Endometrial microvascular endothelial cells (primary cell): Measurements from ENCODE around the gene ADCYAP1R1. TPM values are rescaled to one million over a fixed set of nuclear protein-coding genes. Genes with fewer than 3 reads are reported as not detected.

ENCODE experiments used
- in situ Hi-C: cut with HindIII; loops from 2 replicates; pipeline ENCODE4 v1.10.0; 2017; ENCODE audit warnings: low sequenced_read_pairs, low pct_unique_long_range_greater_than_20kb; ENCODE audit errors: inconsistent ontology term
- total RNA-seq: library from RNA; depleted of rRNA; stranded (reverse); fragments of >200 nt; gene quantifications from one replicate; pipeline ENCODE4 v1.2.3, GENCODE V29; 2015; ENCODE audit errors: inconsistent ontology term

ADCYAP1R1 gene
- not detected for total RNA-seq

DNA sequence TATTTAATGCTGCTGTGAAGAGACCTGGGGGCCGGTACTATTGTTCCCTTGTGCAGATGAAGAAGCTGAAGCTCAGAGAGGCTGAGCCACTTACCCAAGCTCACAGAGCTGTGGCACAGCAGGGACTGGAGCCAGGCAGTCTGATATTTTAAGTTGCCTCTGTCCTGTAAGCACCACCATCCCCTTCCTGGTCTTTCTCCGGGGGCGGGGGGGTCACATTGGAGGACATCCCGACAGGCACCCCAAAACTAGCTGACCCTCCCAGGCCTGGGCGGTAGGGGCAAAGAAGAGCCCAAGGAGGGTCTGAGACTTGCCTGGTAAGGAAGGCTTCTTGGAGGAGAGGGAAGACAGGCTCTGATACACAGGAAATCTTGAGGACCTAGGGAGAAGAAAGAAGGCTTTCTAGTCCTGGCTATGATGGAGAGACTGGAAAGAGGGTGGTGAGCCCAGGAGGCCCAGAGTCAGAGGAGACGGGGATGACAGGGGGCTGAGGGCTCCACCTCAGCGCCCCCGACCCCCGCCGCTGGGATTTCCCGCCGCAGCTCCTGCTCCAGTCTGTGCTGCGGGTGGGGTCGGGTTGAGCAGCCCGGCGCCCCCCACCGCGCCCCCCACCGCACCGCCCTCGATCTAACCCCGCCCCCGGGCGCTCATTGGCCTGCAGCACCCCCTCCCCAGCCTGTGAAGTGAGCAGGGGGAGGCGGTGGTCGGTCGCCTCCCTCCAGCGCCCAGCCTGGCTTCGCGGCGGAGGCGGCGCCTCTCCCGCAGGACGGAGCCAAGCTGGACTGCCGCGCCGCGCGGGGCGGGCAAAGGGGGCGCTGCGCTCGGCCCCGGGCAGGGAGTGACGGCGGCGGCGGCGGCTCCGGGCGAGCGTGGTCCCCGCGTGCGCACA is at the start of gene ADCYAP1R1:
Gene ADCYAP1R1, plus strand, starts transcription at position 711 of the 889 bp plus-strand sequence. CDS start 10,957 bp downstream, outside the sequence.
- in situ Hi-C loops, result no loop called here

DNA sequence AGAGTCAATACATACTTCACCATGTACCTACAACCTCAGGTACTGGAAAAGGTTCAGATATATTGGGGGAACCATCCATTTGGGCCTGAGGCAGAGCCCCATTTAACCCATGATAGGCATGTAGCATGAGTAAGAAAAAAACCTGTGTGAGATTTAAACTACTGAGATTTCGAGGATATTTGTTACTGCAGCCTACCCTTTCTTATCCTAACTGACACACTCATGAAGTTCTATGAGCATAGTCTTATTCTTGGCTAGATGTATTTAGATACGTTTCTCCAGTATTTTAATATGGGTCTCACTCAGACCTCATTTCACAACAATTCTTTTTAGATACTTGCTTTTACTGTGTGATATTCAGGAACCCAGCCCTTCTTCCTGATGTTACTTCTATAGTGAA is 49.0 kb upstream of the ADCYAP1R1 start:
- in situ Hi-C loops, result no loop called here

DNA sequence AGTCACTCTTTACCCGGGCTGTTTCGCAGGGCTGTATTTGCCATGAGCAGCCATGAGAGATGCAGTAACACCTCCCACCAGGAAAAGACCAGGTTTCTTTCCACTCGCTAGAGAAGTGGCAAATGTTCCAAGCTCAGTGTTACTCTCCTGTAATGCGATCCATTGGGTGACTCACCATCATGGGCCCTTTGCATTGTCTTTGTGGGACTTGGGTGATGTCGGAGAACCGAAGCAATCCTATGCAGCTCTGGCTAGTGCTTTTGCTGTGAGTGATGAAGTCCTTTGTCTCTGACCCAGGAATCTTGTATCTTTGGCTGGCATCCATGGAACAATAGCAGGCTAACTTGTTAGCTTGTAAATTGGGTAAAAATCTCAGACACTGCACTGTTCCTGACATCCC is 48.4 kb upstream of the ADCYAP1R1 start:
- in situ Hi-C loops, result no loop called here

DNA sequence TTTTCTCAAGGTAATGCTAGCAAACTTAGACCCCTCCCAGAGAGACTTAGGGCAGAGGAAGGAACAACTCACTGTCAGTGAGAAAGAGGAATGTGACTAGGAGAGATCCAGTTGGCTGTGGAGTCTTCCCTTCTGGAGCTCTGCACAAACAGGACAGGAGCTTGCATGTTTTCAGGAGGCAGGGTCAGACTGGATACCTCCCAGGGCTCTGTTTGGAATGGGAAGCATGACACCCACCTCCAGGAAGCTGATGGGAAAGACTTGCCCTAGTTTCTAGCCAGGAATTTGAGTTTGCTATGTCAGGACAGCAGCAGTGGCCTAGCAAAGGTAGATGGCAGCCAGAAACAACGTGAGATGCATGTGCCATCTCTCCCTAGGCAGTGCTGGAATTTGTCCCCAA is 47.7 kb upstream of the ADCYAP1R1 start:
- in situ Hi-C loops, result no loop called here

DNA sequence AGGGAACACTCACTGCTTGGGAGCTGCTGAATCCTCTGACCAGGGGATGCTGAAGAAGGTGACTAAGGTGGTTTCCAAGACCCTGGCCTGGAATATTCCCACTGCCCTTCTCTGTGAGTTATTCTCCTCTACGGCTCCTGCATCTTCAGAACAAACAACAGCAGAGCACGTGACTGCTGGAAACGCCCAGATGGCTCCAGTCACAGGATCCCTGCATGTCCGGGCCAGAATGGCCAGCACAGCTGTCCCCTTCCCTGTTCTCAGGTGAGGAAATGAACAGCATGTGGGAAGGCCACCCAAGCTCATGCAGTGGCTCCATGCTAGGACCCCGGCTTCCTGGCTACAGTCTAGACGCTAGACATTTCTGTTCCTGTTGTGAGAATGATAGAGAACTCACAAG is 45.3 kb upstream of the ADCYAP1R1 start:
- in situ Hi-C loops, result no loop called here

DNA sequence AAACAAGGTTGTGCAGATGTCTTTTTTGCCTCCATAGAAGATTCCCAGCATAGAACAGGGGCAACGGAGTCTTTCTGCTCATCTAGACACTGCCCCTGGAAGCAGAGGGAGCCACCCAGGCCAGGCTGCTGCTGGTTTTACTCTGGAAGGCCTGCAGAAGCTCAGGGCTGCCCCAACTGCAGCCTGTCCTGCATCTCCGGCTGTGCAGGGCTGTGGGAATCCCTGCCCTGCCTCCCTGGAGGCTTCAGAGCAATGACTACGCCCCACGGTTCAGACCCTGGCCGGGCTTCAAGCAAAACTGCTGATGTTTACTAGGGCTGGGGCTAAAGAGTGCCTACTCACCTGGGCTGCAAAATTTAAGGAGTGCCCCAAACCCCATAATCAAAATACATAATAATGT is 44.5 kb upstream of the ADCYAP1R1 start:
- in situ Hi-C loops, result no loop called here

DNA sequence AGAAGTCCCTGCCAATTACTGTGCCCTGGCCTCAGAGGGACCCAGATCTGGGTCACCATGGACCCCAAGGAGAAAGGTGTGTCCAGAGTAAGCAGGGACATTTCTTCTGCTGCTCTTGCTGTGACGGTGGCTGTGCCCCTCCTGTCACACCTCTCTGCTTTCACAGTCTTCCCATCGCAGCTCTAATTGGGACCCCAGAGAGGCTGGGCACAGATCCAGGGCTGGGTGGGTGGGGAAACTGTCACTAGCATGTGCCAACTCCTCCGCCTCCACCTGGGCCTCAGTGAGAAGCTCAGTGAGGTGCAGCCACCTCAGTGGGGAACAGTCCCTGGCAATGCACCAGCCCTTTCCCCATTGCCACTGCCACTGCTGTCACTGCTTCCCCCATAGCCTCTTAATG is 37.3 kb upstream of the ADCYAP1R1 start:
- in situ Hi-C loops, result no loop called here

DNA sequence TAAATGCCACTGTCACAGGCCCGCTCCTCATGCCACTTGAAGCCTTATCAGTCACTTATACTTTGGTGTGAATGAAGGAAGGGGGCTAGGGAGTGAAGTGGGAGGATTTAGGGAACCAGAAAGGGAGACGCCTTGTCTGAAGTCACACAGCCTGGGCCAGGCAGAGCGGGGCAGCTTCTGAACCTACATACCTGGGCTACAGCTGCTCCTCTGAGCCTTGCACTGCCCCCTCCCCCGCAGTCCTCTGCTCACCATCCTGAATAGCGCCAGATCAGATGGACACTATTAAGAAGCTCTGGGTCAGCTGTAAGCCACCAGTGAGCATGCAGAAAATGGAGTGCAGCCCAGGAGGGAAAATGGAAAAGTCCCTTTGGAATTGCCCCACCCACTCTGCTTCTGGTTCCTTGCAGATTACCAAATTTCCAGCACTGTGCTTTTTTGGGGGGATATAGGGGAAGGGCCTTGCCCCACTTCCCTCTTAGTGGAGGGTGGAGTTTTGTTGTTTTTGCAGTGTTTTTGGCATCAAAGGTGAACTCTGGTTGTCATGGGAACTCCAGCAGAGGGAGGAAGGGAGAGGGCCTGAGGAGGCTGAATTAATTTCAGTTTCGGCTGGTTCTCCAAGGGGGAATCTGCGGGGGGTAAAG is 35.0 kb upstream of the ADCYAP1R1 start:
- in situ Hi-C loops, result no loop called here

DNA sequence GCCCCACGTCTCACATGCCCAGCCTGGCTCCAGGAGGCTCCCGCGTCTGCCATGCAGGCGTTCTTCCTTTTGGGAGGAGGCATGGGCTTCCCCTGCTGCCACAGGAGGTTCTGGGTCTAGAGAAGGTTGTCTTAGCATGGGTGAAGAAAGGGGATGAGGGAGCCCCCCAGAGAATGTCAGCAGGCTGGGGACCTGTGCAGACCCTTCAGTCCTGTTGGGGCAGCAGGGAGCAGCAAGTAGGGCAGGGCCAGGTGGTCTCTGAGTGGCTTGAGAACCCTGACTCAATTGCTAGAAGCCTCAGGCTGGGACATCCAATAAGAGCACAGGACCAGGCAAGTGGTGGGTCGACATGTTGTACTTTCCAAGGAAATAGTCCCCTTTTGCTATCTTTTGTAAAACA is 34.4 kb upstream of the ADCYAP1R1 start:
- in situ Hi-C loops, result no loop called here

DNA sequence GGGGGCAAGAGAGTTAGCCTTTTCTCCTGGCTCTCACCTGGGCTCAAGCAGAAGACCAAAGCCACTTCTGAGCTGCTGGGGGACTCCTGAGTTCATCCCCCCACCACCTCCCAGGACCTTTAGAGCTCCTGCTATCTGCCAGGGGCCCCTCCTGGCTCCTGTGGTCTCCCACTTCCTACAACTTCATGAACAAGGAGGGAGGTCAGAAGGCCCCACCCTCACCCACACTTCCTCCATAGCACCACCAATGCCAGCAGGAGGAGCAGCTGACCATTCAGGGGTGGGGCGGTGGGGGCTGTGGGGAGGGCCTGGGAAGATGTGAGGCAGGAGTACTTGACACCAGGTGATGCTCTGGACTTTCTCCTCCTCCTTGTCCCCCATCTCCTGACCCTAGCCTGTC is 32.6 kb upstream of the ADCYAP1R1 start:
- in situ Hi-C loops, result no loop called here

DNA sequence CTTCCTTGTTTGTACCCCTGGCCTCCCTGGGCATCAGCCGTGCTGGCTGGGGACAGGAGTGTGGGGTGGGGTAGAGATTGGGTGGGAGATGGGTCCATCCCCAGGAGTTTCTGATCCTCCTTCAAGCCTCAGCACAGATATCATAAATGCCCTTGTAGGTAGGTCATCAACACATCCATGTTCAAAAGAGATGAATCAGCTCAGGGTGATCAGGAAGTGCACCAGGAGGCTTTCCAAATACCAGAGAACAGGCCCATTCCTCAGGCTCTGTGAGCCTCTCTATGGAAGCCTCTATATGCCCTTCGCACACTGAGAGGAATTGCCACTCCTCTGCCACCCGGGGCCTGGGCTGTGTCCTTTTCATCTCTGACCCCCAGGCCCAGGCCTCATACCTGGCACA is 31.9 kb upstream of the ADCYAP1R1 start:
- in situ Hi-C loops, result no loop called here

DNA sequence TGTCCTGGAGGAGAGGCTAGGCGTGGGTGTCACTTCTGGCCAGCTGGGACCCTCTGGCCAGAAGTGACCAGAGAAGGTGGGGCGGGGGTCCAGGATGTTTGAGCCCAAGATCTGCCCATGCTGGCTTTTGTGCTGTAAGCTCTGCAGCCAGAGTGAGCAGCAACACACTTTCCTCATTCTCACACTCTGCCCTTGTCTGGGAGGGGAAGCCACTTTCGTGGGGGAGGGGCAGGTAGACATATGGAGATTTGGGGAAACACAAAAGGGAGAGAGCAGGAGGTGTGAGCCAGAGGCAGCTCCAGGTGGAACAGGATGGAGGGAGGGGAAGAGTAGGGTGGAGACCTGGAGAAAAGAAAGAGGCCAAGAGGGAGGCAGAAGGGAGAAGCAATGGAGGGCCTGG is 31.5 kb upstream of the ADCYAP1R1 start:
- in situ Hi-C loops, result no loop called here

DNA sequence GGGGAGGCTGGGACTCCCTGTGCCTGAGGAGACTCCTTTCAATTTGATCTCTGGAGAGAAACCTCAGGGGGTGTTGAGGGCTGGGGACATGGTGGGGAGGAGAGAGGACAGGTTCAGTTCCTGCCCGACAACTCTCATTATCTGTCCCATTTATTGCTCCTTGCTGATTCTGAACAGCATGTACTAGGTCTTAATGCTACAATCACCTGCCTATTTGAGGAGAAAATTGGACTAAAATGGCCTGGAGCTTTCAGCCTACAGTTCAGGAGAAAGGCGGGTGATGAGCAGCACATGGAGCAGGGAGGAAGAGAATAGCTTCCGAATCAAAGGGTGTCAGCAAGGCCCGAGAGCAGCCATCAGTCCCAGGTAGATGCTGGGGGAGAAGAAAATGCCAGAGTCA is 30.0 kb upstream of the ADCYAP1R1 start:
- in situ Hi-C loops, result no loop called here

DNA sequence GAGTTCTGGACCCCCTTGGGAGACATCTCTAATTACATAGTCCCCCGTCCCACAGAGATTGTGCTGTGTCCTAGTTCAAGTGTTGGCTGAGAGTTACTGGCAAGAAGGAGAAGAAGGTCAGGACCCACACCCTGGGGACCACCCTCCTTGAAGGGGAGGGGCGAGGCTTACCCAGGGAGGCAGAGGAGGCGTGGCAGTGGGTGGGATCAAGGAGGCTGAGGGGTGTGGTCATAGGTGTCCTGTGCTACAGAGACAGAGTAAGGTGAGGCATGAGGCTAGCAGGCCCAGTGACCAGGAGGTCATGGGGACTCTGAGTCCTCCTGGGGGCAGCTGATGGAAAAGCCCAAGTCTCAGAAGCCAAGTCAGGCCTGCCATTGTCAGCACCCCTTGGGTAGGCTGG is 29.4 kb upstream of the ADCYAP1R1 start:
- in situ Hi-C loops, result no loop called here

DNA sequence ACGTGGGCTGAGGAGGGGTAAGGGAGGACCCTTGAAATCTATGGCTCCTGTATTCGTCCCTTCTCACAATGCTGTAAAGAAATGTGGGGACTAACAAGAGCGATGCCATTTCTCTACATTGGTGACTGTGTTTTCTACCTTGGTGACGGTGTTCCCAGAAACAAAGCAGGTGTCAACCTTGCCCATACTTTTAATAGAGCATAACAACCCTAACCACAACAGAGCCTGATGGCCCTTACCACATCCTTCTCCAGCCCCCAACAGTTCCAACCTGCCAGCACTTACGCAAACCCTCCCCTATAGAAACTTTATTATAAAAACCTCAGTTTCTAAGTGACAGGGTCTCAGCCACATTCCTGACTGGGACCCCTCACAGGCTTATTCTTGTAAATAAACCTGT is 28.2 kb upstream of the ADCYAP1R1 start:
- in situ Hi-C loops, result no loop called here

DNA sequence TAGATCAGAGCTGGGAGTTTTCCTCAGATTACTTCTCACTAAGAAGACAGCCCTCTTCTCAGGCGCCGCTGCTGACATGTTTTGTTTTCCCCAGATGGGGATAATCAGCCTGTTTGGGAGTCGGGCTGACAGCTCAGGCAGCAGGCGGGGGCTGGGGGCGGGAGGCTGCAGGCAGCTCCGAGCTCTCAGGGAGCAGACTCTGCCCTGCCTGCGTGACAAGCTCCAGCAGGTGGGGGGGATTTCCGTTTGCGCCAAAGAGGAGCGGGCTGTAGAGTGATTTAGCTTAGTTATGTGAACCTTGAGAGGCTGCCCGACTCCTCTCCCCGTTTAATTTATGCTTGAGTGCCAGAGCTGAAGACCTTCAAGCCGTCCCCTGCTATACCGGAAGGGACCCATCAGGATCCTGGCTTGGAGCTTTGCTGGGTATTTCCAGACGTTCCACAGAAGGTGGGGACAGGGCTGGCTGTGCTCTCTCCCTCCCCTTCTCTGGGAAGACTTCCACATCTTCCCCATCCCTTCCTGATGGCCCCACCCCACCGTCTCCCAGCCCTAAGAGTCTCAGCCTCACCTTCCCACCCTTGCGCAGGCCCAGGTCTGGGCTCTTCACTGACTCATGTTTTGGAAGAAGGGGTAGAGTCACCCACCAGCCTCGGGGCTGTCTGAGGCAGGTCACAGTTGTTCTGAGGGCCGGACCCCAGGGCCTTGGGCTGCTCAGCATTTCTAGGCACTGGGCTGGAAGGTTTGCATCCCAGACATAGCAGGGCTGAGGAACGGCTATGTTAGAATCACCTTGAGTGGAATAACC is 24.7 kb upstream of the ADCYAP1R1 start:
- in situ Hi-C loops, result no loop called here

DNA sequence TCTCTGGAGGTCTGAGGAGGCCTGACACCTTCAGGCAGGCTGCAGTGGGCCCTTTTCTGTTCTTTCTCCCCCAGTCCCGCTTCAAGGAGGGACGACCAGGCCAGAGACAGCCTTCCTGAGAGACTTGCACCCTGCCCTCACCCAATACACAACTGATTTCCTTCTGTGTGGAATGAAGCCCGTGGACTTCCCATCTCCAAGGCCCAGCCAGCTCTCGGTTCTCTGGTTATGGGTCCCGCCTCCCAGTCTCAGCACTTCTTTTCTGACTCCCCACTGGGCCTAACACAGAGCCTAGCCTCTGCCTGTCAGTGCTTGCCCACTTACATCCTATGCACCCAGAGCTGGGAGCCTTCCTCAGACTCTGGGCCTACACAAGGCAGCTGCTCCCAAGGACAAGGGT is 24.1 kb upstream of the ADCYAP1R1 start:
- in situ Hi-C loops, result no loop called here

DNA sequence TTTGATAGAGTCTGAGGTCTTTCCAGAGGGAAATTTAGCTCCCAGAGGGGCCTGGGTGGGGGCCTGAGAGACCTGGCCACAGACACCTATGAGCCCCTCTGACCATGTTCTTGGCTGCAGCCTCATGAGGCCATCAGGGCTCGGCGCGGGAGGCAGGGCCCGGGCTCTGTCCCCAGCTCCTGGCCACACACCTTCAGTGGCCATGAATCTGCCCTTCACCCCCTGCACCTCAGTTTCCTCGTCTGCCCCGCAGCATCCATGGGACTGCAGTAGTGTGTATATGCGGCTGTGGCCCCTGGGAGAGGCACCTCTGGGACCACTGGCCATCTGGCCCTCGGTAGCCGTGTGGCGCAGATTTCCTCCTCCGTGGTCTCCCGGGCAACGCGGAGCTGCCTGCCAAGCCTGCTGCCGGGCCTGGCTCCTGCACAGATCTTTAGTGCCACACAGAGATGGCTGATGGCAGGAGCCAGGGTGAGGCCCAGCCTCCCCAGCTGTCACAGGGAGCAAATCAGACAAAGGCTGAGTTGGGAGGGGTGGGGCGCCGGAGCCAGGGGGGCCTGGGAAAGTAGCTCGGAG is 23.6 kb upstream of the ADCYAP1R1 start:
- in situ Hi-C loops, result no loop called here
